Progenitor cell of endocrine pancreas (in vitro differentiated cells): ENCODE measurements around the gene NAA60. TPM values are rescaled to one million over a fixed set of nuclear protein-coding genes. Genes with fewer than 3 reads are reported as not detected.
A peak's percentile ranks its signal among the peaks of the same experiment; 100 is the strongest.

Experiments used
- DNase-seq: peaks from one replicate; pipeline ENCODE4 v3.0.0; 2021; ENCODE audit warnings: low spot score; ENCODE audit not compliant: unreplicated experiment
- H3K27ac Mint-ChIP-seq: 2 replicates; pipeline ENCODE4 v1.8.0; 2021; ENCODE audit warnings: mild to moderate bottlenecking, moderate library complexity, mixed read lengths
- H3K27me3 Mint-ChIP-seq: 2 replicates; pipeline ENCODE4 v1.8.0; 2021; ENCODE audit warnings: mixed read lengths
- H3K36me3 Mint-ChIP-seq: 2 replicates; pipeline ENCODE4 v1.8.0; 2022; ENCODE audit warnings: mixed read lengths; ENCODE audit not compliant: insufficient read depth
- H3K4me1 Mint-ChIP-seq: 2 replicates; pipeline ENCODE4 v1.8.0; 2021; ENCODE audit warnings: low read depth, mixed read lengths
- H3K4me3 Mint-ChIP-seq: 2 replicates; pipeline ENCODE4 v1.8.0; 2021; ENCODE audit warnings: low read depth, mild to moderate bottlenecking, moderate library complexity, mixed read lengths
- H3K9me3 Mint-ChIP-seq: 2 replicates; pipeline ENCODE4 v1.8.0; 2021; ENCODE audit warnings: low read depth, mixed read lengths
- total RNA-seq: library from RNA; stranded (reverse); gene quantifications from 2 replicates; pipeline ENCODE4 v1.2.1, GENCODE V29; 2021
- TF ChIP-seq, protein P1 (sequence below): fragments of 200-600 bp; sonication (generic); IDR thresholded peaks from one replicate; pipeline ENCODE4 v1.5.0; 2021; ENCODE audit warnings: antibody characterized with exemption, mild to moderate bottlenecking; ENCODE audit not compliant: unreplicated experiment

NAA60 gene
- total RNA-seq, 1 donor from 2014 or later = 71.3 TPM

DNA sequence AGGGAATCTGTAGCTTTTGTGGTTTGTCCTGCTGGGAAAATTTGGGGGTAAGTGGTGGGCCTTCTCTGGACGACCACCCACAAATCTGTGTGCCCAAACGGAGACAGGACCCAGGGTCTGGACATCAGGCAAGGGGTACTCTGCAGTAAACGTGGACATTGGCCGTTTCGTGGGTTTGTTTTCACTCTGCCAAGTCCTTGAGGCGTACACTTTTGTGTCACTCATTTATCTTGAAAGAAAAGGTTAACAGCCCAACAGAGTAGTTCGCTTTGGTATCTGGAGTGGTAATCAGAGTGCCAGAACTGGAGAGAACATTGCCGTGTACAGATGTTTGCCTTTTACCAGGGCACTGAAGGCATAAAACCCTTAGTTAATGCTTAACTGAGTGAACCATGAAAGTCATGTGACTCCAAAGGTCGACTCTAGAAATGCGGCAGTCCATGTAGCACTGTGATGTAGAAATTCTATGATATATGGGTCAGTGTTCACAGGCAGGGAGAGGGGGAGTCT lies 15.4 kb downstream of the NAA60 start:
- H3K36me3 Mint-ChIP-seq = no peaks in the 10 kb centered on the region
- H3K4me1 Mint-ChIP-seq = peaks cover 32% of the 10 kb centered on the region
- no peaks in the 10 kb centered on the region for H3K27me3 Mint-ChIP-seq
- TF ChIP-seq, protein P1, sequence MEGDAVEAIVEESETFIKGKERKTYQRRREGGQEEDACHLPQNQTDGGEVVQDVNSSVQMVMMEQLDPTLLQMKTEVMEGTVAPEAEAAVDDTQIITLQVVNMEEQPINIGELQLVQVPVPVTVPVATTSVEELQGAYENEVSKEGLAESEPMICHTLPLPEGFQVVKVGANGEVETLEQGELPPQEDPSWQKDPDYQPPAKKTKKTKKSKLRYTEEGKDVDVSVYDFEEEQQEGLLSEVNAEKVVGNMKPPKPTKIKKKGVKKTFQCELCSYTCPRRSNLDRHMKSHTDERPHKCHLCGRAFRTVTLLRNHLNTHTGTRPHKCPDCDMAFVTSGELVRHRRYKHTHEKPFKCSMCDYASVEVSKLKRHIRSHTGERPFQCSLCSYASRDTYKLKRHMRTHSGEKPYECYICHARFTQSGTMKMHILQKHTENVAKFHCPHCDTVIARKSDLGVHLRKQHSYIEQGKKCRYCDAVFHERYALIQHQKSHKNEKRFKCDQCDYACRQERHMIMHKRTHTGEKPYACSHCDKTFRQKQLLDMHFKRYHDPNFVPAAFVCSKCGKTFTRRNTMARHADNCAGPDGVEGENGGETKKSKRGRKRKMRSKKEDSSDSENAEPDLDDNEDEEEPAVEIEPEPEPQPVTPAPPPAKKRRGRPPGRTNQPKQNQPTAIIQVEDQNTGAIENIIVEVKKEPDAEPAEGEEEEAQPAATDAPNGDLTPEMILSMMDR = no peak
- H3K9me3 Mint-ChIP-seq = no peaks in the 10 kb centered on the region
- H3K27ac Mint-ChIP-seq = peak overlapping the region; percentile 87
- H3K4me3 Mint-ChIP-seq = peak overlapping the region; percentile 84
- DNase-seq = no peak

DNA sequence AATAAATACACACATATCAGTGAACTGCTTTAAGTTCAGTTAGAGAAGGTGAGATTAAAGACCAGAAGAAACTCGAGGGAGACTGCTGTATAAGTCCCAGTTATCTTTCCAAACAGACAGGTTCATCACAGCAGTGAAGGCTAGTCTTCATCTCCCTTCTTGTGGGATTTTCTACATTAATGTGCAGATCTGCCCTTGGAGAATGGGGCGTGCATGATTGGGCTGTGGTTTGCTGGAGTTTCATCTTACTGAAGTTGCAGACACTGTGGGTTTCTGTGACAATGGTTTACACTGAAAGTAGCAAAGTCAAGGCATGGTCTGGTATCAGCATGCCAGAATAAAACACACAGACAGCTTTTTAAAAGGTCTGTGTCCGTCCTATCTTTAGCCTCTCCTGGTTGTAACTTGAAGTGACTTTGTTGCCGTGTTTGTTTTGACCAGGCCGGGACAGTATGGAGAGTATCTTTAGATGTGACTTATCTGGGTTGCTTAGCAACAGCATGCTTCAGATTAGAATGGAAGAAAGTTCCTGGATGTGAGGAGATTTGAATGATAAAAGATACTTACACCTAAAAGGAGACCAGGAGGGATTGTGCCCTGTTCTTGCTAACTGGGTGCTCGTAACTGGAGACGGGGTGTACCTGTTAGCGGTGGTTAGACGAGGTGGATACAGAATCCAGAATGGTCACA lies 16.1 kb downstream of the NAA60 start:
- H3K4me1 Mint-ChIP-seq = peaks cover 34% of the 10 kb centered on the region
- no peaks in the 10 kb centered on the region for H3K27me3 Mint-ChIP-seq
- DNase-seq = no peak
- TF ChIP-seq, protein P1 = no peak
- H3K36me3 Mint-ChIP-seq = no peaks in the 10 kb centered on the region
- peak overlapping the region; percentile 84 for H3K4me3 Mint-ChIP-seq
- H3K27ac Mint-ChIP-seq = peak overlapping the region; percentile 87
- H3K9me3 Mint-ChIP-seq = no peaks in the 10 kb centered on the region

DNA sequence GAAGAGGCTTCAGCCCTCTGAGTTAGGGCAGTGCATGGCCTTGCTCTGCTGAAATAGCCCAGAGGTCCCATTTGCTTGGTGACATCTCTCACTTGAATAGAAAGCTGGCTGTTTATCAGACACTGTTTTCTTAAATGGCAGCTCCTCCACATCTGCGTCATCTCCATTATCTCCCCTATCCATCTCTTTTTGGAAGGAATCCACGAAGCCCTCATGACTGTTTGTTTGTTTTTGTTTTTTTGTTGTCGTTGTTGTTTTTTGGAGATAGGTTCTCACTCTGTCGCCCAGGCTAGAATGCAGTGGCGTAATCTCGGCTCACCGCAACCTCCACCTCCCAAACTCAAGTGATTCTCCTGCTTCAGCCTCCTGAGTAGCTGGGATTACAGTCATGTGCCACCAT lies 16.6 kb downstream of the NAA60 start:
- H3K9me3 Mint-ChIP-seq = no peaks in the 10 kb centered on the region
- H3K4me3 Mint-ChIP-seq = peak overlapping the region; percentile 84
- DNase-seq = no peak
- peaks cover 34% of the 10 kb centered on the region for H3K4me1 Mint-ChIP-seq
- TF ChIP-seq, protein P1 = no peak
- no peaks in the 10 kb centered on the region for H3K36me3 Mint-ChIP-seq
- H3K27me3 Mint-ChIP-seq = no peaks in the 10 kb centered on the region
- H3K27ac Mint-ChIP-seq = peak overlapping the region; percentile 87

DNA sequence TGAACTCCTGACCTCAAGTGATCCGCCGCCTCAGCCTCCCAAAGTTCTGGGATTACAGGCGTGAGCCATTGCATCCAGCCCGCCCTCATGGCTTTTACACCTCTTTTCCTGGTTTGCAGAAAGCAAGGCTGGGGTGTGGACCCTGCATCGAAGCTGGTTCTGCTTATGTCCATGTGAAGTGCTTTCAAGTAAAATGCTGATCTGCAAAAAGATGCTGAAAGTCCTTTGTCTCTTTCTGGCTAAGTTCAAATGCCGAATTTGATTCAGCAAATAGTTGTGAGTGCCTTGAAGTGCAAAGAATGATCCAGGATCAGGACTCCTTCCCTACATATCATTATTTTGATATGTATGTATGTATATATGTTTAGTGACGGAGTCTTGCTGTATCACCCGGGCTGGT lies 17.1 kb downstream of the NAA60 start:
- Mint-ChIP-seq H3K27me3 (no peaks in the 10 kb centered on the region), H3K4me1 (peaks cover 34% of the 10 kb centered on the region), H3K9me3 (no peaks in the 10 kb centered on the region), H3K4me3 (peak overlapping the region; percentile 84), H3K36me3 (no peaks in the 10 kb centered on the region), H3K27ac (no peak overlapping the region)
- no peak for DNase-seq
- TF ChIP-seq, protein P1 = no peak

DNA sequence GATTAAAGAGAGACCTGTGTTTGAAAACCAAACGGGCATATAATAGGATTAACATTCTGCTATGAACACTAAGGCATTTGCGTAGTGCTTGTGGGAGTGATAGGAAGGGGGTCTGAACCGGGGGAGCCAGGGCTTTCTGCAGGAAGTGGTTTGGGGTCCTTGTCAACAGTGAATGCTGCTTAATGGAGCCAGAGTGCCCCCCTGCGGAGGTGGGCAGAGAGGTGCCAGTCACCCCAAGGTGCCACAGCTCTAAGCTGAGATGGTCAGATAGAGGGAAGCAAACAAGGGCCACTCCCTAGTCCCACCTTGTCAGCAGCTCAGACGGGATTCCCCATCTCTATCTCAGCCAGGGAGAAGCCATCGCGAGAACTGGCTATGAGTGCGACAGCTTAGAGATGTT lies 17.7 kb downstream of the NAA60 start:
- Mint-ChIP-seq H3K4me3 (no peak overlapping the region), H3K4me1 (peaks cover 33% of the 10 kb centered on the region), H3K27me3 (no peaks in the 10 kb centered on the region), H3K36me3 (no peaks in the 10 kb centered on the region), H3K27ac (no peak overlapping the region), H3K9me3 (no peaks in the 10 kb centered on the region)
- no peak for DNase-seq
- TF ChIP-seq, protein P1 = no peak
